HG03469 (cell line): ENCODE measurements around the gene PSD2.

Source experiments
- ATAC-seq: cut with Tn5 transposase; IDR thresholded peaks from one replicate; pipeline ENCODE4 v1.9.1; 2021; ENCODE audit warnings: mild to moderate bottlenecking, moderate library complexity, moderate number of reproducible peaks; ENCODE audit not compliant: unreplicated experiment

Gene PSD2

GRCh38 chr5:139763280-139763929, 32.2 kb upstream of the PSD2 start:
- ATAC-seq: no peak

GRCh38 chr5:139763930-139764791, 31.4 kb upstream of the PSD2 start:
- no peak for ATAC-seq

GRCh38 chr5:139764886-139765408, 30.7 kb upstream of the PSD2 start:
- no peak for ATAC-seq

- no peak for ATAC-seq
Measured at GRCh38 chr5:139765409-139766217, 30.0 kb upstream of the PSD2 start.

GRCh38 chr5:139767960-139768359, 27.6 kb upstream of the PSD2 start:
- no peak for ATAC-seq

GRCh38 chr5:139768807-139769465, 26.7 kb upstream of the PSD2 start:
- ATAC-seq: no peak

- ATAC-seq: no peak
Measured at GRCh38 chr5:139769477-139769876, 26.1 kb upstream of the PSD2 start.

- no peak for ATAC-seq
Measured at GRCh38 chr5:139770722-139771121, 24.9 kb upstream of the PSD2 start.

- ATAC-seq: no peak
Measured at GRCh38 chr5:139772089-139772791, 23.4 kb upstream of the PSD2 start.

- ATAC-seq: no peak
Measured at GRCh38 chr5:139772927-139773690, 22.5 kb upstream of the PSD2 start.

GRCh38 chr5:139774980-139775661, 20.5 kb upstream of the PSD2 start:
- ATAC-seq: no peak

- no peak for ATAC-seq
Measured at GRCh38 chr5:139775872-139776271, 19.7 kb upstream of the PSD2 start.

GRCh38 chr5:139776861-139777260, 18.7 kb upstream of the PSD2 start:
- no peak for ATAC-seq

- no peak for ATAC-seq
Measured at GRCh38 chr5:139783436-139783965, 12.1 kb upstream of the PSD2 start.

GRCh38 chr5:139784488-139784887, 11.1 kb upstream of the PSD2 start:
- no peak for ATAC-seq

- ATAC-seq: no peak
Measured at GRCh38 chr5:139787257-139787567, 8.4 kb upstream of the PSD2 start.

GRCh38 chr5:139787568-139788293, 7.9 kb upstream of the PSD2 start:
- ATAC-seq: peak; percentile 52

GRCh38 chr5:139788294-139788910, 7.2 kb upstream of the PSD2 start:
- no peak for ATAC-seq
